HCT116 (cell line): ENCODE measurements around the gene YEATS4. TPM values are rescaled to one million over a fixed set of nuclear protein-coding genes. Genes with fewer than 3 reads are reported as not detected.

ENCODE experiments used
- ATAC-seq: fragments of 200-7000 bp; cut with Tn5 transposase; 2 replicates; pipeline ENCODE4 v1.9.1; 2020; ENCODE audit warnings: mild to moderate bottlenecking, moderate library complexity
- BruUV-seq: library from RNA; stranded (reverse); fragments of 400-500 nt; replicated peaks from 2 replicates; lab custom pipeline; 2021; lab: Mats Ljungman, UMichigan
- CTCF ChIA-PET: fragments of 300-600 bp; sonication (Branson Sonifier 250); formaldehyde crosslinking; loops from one replicate; lab custom pipeline; 2021; ENCODE audit warnings: antibody characterized with exemption; lab: Charles Lee
- POLR2A ChIA-PET: fragments of 300-600, 350-600 bp; sonication (Branson Sonifier 250); formaldehyde crosslinking; loops from one replicate; lab custom pipeline; 2021; ENCODE audit warnings: antibody characterized with exemption; lab: Charles Lee
- RAD21 ChIA-PET, 2 experiments: fragments of 300-600 bp; sonication (Branson Sonifier 250); formaldehyde crosslinking; loops; one replicate each; lab custom pipeline; 2023; ENCODE audit warnings: low total read pairs in 2 of 2; ENCODE audit not compliant: uncharacterized antibody in 2 of 2, unreplicated experiment in 2 of 2, low non-redundant PET in 1 of 2; lab: Charles Lee
- DNase-seq: peaks from one replicate; pipeline ENCODE4 v3.0.0-alpha.2; 2010; ENCODE audit warnings: low read depth, low spot score
- H2AFZ ChIP-seq: fragments of 200-600 bp; shearing (Covaris generic), sonication (generic); 2 replicates; pipeline ENCODE4 v1.6.1; 2017; ENCODE audit warnings: low read depth, mixed run types, mixed read lengths, antibody characterized with exemption, low read length; ENCODE audit not compliant: poor library complexity, severe bottlenecking
- H3K27ac ChIP-seq: 2 replicates; pipeline ENCODE4 v1.5.1; 2012; ENCODE audit warnings: low read depth, low read length
- H3K27me3 ChIP-seq: fragments of 200-600 bp; sonication (generic); 2 replicates; pipeline ENCODE4 v1.6.1; 2016; ENCODE audit warnings: mixed run types, low read length, mixed read lengths; ENCODE audit not compliant: insufficient read depth
- H3K36me3 ChIP-seq, 2 experiments: fragments of 200-500 bp in 1 of 2; fragments of 200-600 bp in 1 of 2; sonication (Bioruptor generic) in 1 of 2; sonication (generic) in 1 of 2; 2 replicates each; pipeline versions ENCODE4 v1.5.1 to v1.6.1; 2014 to 2016; ENCODE audit warnings: low read length in 2 of 2, inconsistent platforms in 1 of 2, mixed read lengths in 1 of 2, mixed run types in 1 of 2; ENCODE audit not compliant: insufficient read depth in 2 of 2, control insufficient read depth in 1 of 2
- H3K4me1 ChIP-seq, 2 experiments: fragments of 200-600 bp in 1 of 2; sonication (generic) in 1 of 2; 2 replicates each; pipeline versions ENCODE4 v1.5.1 to v1.6.1; 2012 to 2017; ENCODE audit warnings: low read length in 2 of 2, inconsistent platforms in 1 of 2, mild to moderate bottlenecking in 1 of 2, mixed read lengths in 1 of 2, mixed run types in 1 of 2, moderate library complexity in 1 of 2; ENCODE audit not compliant: insufficient read depth in 2 of 2, control insufficient read depth in 1 of 2
- H3K4me2 ChIP-seq: fragments of 200-600 bp; sonication (generic); 2 replicates; pipeline ENCODE4 v1.6.1; 2017; ENCODE audit warnings: mixed run types, low read length, mixed read lengths
- H3K4me3 ChIP-seq, 2 experiments: fragments of 200-600 bp in 1 of 2; sonication (generic) in 1 of 2; replicated peaks in 1 of 2; 2 replicates each; pipeline ENCODE4 v1.5.1; 2011 to 2016; ENCODE audit warnings: low read length in 2 of 2, control low read depth in 1 of 2, low read depth in 1 of 2, mild to moderate bottlenecking in 1 of 2, mixed read lengths in 1 of 2, mixed run types in 1 of 2
- H3K79me2 ChIP-seq: fragments of 200-600 bp; sonication (generic); 2 replicates; pipeline ENCODE4 v1.6.1; 2017; ENCODE audit warnings: mild to moderate bottlenecking, mixed run types, low read length, moderate library complexity, mixed read lengths; ENCODE audit not compliant: insufficient read depth
- H3K9ac ChIP-seq: fragments of 200-600 bp; sonication (generic); 2 replicates; pipeline ENCODE4 v1.6.1; 2016; ENCODE audit warnings: low read length, mixed read lengths
- H3K9me2 ChIP-seq: fragments of 200-600 bp; sonication (generic), shearing (Covaris generic); 2 replicates; pipeline ENCODE4 v1.6.1; 2017; ENCODE audit warnings: mixed run types, mild to moderate bottlenecking, moderate library complexity; ENCODE audit not compliant: insufficient read depth
- H3K9me3 ChIP-seq, 2 experiments: fragments of 200-500 bp in 1 of 2; fragments of 200-600 bp in 1 of 2; sonication (Bioruptor generic) in 1 of 2; sonication (generic) in 1 of 2; 2 replicates each; pipeline ENCODE4 v1.6.1; 2014 to 2017; ENCODE audit warnings: low read length in 2 of 2, mixed read lengths in 2 of 2, inconsistent platforms in 1 of 2, low read depth in 1 of 2, mild to moderate bottlenecking in 1 of 2, mixed run types in 1 of 2, moderate library complexity in 1 of 2; ENCODE audit not compliant: control insufficient read depth in 1 of 2, insufficient read depth in 1 of 2
- H4K20me1 ChIP-seq: fragments of 200-600 bp; sonication (generic), shearing (Covaris generic); 2 replicates; pipeline ENCODE4 v1.6.1; 2017; ENCODE audit warnings: mixed run types, mild to moderate bottlenecking, moderate library complexity; ENCODE audit not compliant: insufficient read depth
- ATF3 ChIP-seq: IDR thresholded peaks from 2 replicates; pipeline ENCODE4 v1.6.1; 2012
- CBX3 ChIP-seq: IDR thresholded peaks from 2 replicates; pipeline ENCODE4 v1.6.1; 2012; ENCODE audit warnings: low read depth
- CEBPB ChIP-seq: IDR thresholded peaks from 2 replicates; pipeline ENCODE4 v1.6.1; 2012; ENCODE audit warnings: low read depth
- EGR1 ChIP-seq: IDR thresholded peaks from 2 replicates; pipeline ENCODE4 v1.6.1; 2012; ENCODE audit warnings: low read depth
- ELF1 ChIP-seq: IDR thresholded peaks from 2 replicates; pipeline ENCODE4 v1.6.1; 2012; ENCODE audit warnings: low read depth, borderline replicate concordance
- JUND ChIP-seq: IDR thresholded peaks from 2 replicates; pipeline ENCODE4 v1.6.1; 2012
- POLR2A ChIP-seq: IDR thresholded peaks from 2 replicates; pipeline ENCODE4 v1.7.0; 2011; ENCODE audit warnings: borderline replicate concordance; ENCODE audit not compliant: insufficient read depth, insufficient read length; ENCODE audit errors: extremely low read depth
- POLR2AphosphoS5 ChIP-seq: IDR thresholded peaks from 2 replicates; pipeline ENCODE4 v1.6.1; 2011; ENCODE audit warnings: mild to moderate bottlenecking, low read depth, low read length, moderate library complexity
- RAD21 ChIP-seq: IDR thresholded peaks from 2 replicates; pipeline ENCODE4 v1.6.1; 2012; ENCODE audit warnings: low read depth, mild to moderate bottlenecking
- REST ChIP-seq: IDR thresholded peaks from 2 replicates; pipeline ENCODE4 v1.6.1; 2012; ENCODE audit warnings: low read depth
- SIN3A ChIP-seq: IDR thresholded peaks from 2 replicates; pipeline ENCODE4 v1.6.1; 2012; ENCODE audit warnings: low read depth
- SP1 ChIP-seq: IDR thresholded peaks from 2 replicates; pipeline ENCODE4 v1.6.1; 2012; ENCODE audit warnings: low read depth
- SRF ChIP-seq: IDR thresholded peaks from 2 replicates; pipeline ENCODE4 v1.6.1; 2012; ENCODE audit warnings: low read depth
- TCF7L2 ChIP-seq: IDR thresholded peaks from 2 replicates; pipeline ENCODE4 v1.7.0; 2011; ENCODE audit warnings: borderline replicate concordance, inconsistent platforms; ENCODE audit not compliant: insufficient read depth, insufficient read length; ENCODE audit errors: extremely low read depth
- ZNF274 ChIP-seq: fragments of 200-500 bp; sonication (Bioruptor generic); IDR thresholded peaks from 2 replicates; pipeline ENCODE4 v1.6.1; 2014; ENCODE audit warnings: mild to moderate bottlenecking, low read depth, low read length, inconsistent platforms
- intact Hi-C: fragments of 100-400 bp; cut with micrococcal nuclease; formaldehyde crosslinking; loops from 2 replicates; pipeline ENCODE4 v1.10.0; 2022
- total RNA-seq: library from RNA; stranded (reverse); gene quantifications from one replicate; pipeline ENCODE4 v1.2.1, GENCODE V29; 2021; ENCODE audit not compliant: unreplicated experiment
- TF ChIP-seq, protein P1 (sequence below): IDR thresholded peaks from 2 replicates; pipeline ENCODE4 v1.6.1; 2012
- TF ChIP-seq, protein P2 (sequence below), 3 experiments: fragments of 200-600 bp in 1 of 3; sonication (generic) in 1 of 3; IDR thresholded peaks in 2 of 3; conservative IDR thresholded peaks in 1 of 3; 2 replicates each; pipeline ENCODE4 v1.5.1; 2012 to 2017; ENCODE audit warnings: low read depth in 2 of 3, low read length in 2 of 3, antibody characterized with exemption in 1 of 3, borderline replicate concordance in 1 of 3, control low read depth in 1 of 3, mild to moderate bottlenecking in 1 of 3, mixed read lengths in 1 of 3, mixed run types in 1 of 3, moderate library complexity in 1 of 3; ENCODE audit not compliant: insufficient read depth in 1 of 3

The YEATS4 gene
- total RNA-seq, 1 experiment from 2014 or later = 32.0 TPM

- no peak for TF ChIP-seq JUND
- TF ChIP-seq ATF3 = no peak
- TF ChIP-seq SIN3A = no peak
- no peak for TF ChIP-seq ELF1
Observed at GRCh38 chr12:69428351-69429073, 69.0 kb downstream of the YEATS4 start (continued).

DNA sequence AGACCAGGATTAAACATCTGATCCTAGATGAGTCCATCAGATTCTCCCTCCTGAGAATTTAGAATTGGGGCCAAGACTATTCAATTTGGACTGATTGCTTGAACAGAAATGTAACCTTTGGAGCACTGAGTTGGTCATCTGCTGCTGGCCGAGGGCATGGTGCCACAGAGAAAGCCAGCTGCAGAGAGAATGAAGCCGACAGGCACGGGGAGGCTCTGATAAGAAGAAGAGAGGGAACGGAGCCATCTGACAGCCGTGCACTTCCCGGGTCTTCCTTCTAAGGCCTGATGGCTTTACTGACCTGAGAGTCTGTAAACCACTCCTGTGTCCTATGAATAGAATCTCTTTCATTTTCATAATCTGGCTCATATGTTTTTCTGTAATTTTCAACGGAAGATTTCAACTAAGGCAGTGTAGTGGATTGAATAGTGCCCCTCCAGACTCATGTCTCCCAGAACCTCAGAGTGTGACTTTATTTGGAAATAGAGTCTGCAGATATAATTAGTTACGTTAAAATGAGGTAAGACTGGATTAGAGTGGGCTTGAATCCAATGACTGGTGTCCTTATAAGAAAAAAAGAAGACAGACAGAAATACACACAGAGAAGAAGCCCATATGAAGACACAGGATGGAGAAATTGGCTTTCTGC lies 71.5 kb downstream of the YEATS4 start:
- no peak overlapping the region for H3K27ac ChIP-seq
- H2AFZ ChIP-seq = no peak overlapping the region
- H3K9me2 ChIP-seq = no peaks in the 10 kb centered on the region
- no peak for DNase-seq
- no TSS peak for BruUV-seq
- no peaks in the 10 kb centered on the region for H3K9me3 ChIP-seq
- H3K79me2 ChIP-seq = no peaks in the 10 kb centered on the region
- no peaks in the 10 kb centered on the region for H3K4me1 ChIP-seq
- H3K4me3 ChIP-seq = no peak overlapping the region
- POLR2A ChIA-PET = no interaction called here
- intact Hi-C loops = no loop called here
- RAD21 ChIA-PET = no interaction called here
- no peak overlapping the region for H3K9ac ChIP-seq
- no peaks in the 10 kb centered on the region for H3K27me3 ChIP-seq
- H3K4me2 ChIP-seq = no peak overlapping the region
- no peak for TF ChIP-seq REST
- TF ChIP-seq POLR2A = no peak
- TF ChIP-seq SRF = no peak
- no peak for TF ChIP-seq EGR1
- TF ChIP-seq JUND = no peak
- TF ChIP-seq SP1 = no peak
- no peak for TF ChIP-seq TCF7L2
- TF ChIP-seq RAD21 = no peak
- TF ChIP-seq ATF3 = no peak
- TF ChIP-seq, protein P1, sequence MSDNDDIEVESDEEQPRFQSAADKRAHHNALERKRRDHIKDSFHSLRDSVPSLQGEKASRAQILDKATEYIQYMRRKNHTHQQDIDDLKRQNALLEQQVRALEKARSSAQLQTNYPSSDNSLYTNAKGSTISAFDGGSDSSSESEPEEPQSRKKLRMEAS = no peak
- TF ChIP-seq ZNF274 = no peak
- no peak for TF ChIP-seq POLR2AphosphoS5
- TF ChIP-seq CBX3 = no peak
- no peak for TF ChIP-seq CEBPB
- TF ChIP-seq ELF1 = no peak
- TF ChIP-seq, protein P2, sequence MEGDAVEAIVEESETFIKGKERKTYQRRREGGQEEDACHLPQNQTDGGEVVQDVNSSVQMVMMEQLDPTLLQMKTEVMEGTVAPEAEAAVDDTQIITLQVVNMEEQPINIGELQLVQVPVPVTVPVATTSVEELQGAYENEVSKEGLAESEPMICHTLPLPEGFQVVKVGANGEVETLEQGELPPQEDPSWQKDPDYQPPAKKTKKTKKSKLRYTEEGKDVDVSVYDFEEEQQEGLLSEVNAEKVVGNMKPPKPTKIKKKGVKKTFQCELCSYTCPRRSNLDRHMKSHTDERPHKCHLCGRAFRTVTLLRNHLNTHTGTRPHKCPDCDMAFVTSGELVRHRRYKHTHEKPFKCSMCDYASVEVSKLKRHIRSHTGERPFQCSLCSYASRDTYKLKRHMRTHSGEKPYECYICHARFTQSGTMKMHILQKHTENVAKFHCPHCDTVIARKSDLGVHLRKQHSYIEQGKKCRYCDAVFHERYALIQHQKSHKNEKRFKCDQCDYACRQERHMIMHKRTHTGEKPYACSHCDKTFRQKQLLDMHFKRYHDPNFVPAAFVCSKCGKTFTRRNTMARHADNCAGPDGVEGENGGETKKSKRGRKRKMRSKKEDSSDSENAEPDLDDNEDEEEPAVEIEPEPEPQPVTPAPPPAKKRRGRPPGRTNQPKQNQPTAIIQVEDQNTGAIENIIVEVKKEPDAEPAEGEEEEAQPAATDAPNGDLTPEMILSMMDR (IDR thresholded peaks at IDR 0.05 in 2 of 3, conservative IDR thresholded peaks at IDR 0.05 in 1 of 3; ENCODE audit: borderline replicate concordance in 1 of 3, insufficient read depth in 1 of 3, low read depth in 2 of 3, low read length in 2 of 3) = no peak
- TF ChIP-seq SIN3A = no peak
- ATAC-seq = no peak
- CTCF ChIA-PET = no interaction called here
- H3K36me3 ChIP-seq = no peaks in the 10 kb centered on the region
- no peaks in the 10 kb centered on the region for H4K20me1 ChIP-seq
